HG03439 (cell line): ENCODE results near the gene USP37.
"Not testable (repeated sequence)": the region's sequence is repeated elsewhere in the genome, so short reads cannot be mapped to it uniquely, and the experiment has no call there.

Experiments used
- ATAC-seq: cut with Tn5 transposase; IDR thresholded peaks from one replicate; pipeline ENCODE4 v1.9.1; 2021; ENCODE audit warnings: mild to moderate bottlenecking, moderate library complexity; ENCODE audit not compliant: unreplicated experiment

The USP37 gene

GRCh38 chr2:218557941-218558340, 10.2 kb downstream of the USP37 start:
- no peak for ATAC-seq

- no peak for ATAC-seq
Measured at GRCh38 chr2:218555527-218555926, 12.6 kb downstream of the USP37 start.

GRCh38 chr2:218554225-218554624, 13.9 kb downstream of the USP37 start:
- ATAC-seq = not testable (repeated sequence)

- no peak for ATAC-seq
Measured at GRCh38 chr2:218547978-218548377, 20.2 kb downstream of the USP37 start.

- no peak for ATAC-seq
Measured at GRCh38 chr2:218547511-218547910, 20.6 kb downstream of the USP37 start.

- no peak for ATAC-seq
Measured at GRCh38 chr2:218546012-218546411, 22.1 kb downstream of the USP37 start.

GRCh38 chr2:218540015-218540414, 28.1 kb downstream of the USP37 start:
- ATAC-seq = no peak

GRCh38 chr2:218536804-218537494, 31.2 kb downstream of the USP37 start:
- no peak for ATAC-seq

- no peak for ATAC-seq
Measured at GRCh38 chr2:218529990-218530389, 38.2 kb downstream of the USP37 start.

GRCh38 chr2:218528409-218528808, 39.7 kb downstream of the USP37 start:
- ATAC-seq = not testable (repeated sequence)

- ATAC-seq = no peak
Measured at GRCh38 chr2:218523651-218524050, 44.5 kb downstream of the USP37 start.

- no peak for ATAC-seq
Measured at GRCh38 chr2:218518876-218519275, 49.3 kb downstream of the USP37 start.

GRCh38 chr2:218517434-218518206, 50.5 kb downstream of the USP37 start:
- ATAC-seq = peak; percentile 71

- ATAC-seq = no peak
Measured at GRCh38 chr2:218516614-218517013, 51.5 kb downstream of the USP37 start.

GRCh38 chr2:218513676-218514075, 54.5 kb downstream of the USP37 start:
- no peak for ATAC-seq

- ATAC-seq = no peak
Measured at GRCh38 chr2:218508299-218508698, 59.9 kb downstream of the USP37 start.

GRCh38 chr2:218505754-218506371, 62.3 kb downstream of the USP37 start:
- ATAC-seq = no peak

- ATAC-seq = no peak
Measured at GRCh38 chr2:218501665-218502064, 66.5 kb downstream of the USP37 start.

- ATAC-seq = no peak
Measured at GRCh38 chr2:218500501-218501060, 67.6 kb downstream of the USP37 start.

- no peak for ATAC-seq
Measured at GRCh38 chr2:218485986-218486667, 82.0 kb downstream of the USP37 start.

- ATAC-seq = no peak
Measured at GRCh38 chr2:218482651-218483050, 85.5 kb downstream of the USP37 start.
